ENCODE results near the gene PKP4.

The PKP4 gene

DNA sequence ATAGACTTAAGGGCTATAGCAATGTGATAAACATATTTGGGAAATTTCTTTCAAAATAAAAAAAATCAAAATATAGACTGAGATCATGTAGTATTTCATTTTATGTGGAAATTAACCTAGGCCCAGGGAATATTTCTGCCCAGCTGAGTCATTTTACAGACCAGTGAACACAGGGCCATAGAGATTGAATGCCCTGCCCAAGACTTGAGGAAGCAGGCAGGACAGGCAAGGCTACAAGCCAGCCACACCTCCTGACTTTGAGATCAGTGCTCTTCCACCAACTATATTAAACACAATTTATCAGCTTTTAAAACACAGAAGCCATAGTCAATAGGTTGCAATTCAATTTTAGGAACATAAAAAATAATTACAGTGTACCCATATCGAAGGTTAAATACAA is 13.1 kb upstream of the PKP4 start:
- Histone ChIP-seq H3K4me3 (ENCODE audit: insufficient read depth, low read depth, low read length, poor library complexity, severe bottlenecking) (no peak overlapping the region), H3K27ac (ENCODE audit: insufficient read depth, low read length, poor library complexity, severe bottlenecking) (no peak overlapping the region), H3K27me3 (replicated peaks; ENCODE audit: control insufficient read depth, insufficient read depth, low read length, poor library complexity, severe bottlenecking) (no peaks in the 10 kb centered on the region), H3K4me1 (ENCODE audit: control insufficient read depth, insufficient read depth, low read length, poor library complexity, severe bottlenecking) (no peaks in the 10 kb centered on the region), H3K36me3 (ENCODE audit: control insufficient read depth, insufficient read depth, low read length) (no peaks in the 10 kb centered on the region), H3K9me3 (ENCODE audit: control insufficient read depth, low read length) (no peaks in the 10 kb centered on the region)
- no peak for DNase-seq

DNA sequence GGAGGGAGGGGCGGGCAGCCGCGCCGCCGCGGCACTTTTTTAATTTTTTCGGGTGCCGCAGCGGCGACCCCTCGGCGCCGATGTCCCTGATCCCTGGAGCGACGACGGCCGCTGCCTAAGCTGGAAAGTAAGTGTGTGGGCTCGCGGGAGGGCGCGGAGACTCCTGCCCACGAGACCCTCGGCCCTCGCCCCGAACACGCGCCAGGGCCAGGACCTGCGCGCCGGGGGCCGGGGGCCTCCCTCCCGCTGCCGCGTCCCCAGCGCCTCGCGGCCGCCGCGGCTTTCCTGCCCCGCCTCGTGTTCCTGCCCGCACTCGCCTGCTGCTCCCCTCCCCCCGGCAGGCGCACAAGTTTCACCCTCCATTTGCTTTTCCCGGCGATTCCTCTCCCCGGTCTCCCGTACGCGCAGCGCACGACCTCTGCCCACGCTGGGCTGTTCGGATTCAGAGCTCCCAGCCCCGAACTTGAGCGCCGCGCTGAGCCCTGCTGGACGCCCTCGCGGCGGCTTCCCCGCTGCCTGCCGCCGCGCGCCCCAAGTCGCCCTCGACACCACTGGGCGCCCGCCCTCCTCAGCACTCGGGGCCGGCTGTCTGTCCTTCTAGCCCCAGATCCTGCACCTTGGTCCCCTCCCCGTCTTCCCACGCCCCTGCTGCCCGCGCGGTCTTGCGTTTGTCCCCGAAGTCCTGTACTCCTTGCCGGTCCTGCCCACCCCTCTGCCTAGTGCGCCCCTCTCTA is 507 bp downstream of the PKP4 start:
- H3K4me3 ChIP-seq (ENCODE audit: insufficient read depth, low read depth, low read length, poor library complexity, severe bottlenecking): peak overlapping the region; percentile 96
- DNase-seq: peak; percentile 31 to 40 (median 36)
- peaks cover 15% of the 10 kb centered on the region for H3K4me1 ChIP-seq (ENCODE audit: control insufficient read depth, insufficient read depth, low read length, poor library complexity, severe bottlenecking)

DNA sequence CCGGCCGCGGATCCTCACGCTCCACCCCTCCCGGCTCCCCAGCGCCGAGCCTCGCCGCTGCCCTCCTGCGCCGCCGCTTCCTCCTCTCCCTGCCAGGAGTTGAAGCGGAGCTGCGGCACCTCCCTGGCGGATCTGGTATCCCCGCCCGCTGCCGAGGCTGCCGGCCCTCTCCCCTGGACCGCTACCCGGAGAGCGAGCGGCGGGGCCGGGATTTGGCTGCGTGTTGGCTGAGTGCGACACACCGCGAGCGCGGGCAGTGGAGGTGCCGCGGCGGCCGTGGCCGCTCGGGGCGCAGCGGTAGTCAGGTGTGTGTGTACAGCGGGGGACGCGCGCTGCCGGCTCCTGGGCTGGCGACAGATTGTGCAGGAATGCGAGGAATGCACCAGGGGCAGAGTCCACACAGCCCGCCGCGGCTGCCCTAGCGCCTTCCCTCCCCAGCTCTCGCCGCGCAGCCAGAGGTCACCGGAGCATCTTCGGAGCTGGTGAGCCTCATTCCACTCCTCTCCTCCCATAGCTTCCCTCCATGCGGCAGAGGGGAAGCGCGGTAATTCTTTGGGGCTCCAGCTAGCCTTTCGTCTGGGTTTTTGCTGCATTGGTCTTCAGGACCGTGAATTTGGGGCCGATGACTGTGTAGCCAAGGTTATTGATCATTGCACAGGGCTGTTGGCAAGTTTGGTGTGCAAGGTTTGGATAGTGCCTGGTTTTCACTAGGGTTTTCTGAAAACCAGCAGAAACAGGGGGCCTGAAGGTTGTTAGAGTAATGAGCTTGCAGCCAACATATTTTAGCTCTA is 1.3 kb downstream of the PKP4 start:
- Histone ChIP-seq H3K27ac (ENCODE audit: insufficient read depth, low read length, poor library complexity, severe bottlenecking) (peak overlapping the region; percentile 77), H3K36me3 (ENCODE audit: control insufficient read depth, insufficient read depth, low read length) (no peaks in the 10 kb centered on the region), H3K4me3 (ENCODE audit: insufficient read depth, low read depth, low read length, poor library complexity, severe bottlenecking) (peak overlapping the region; percentile 96), H3K9me3 (ENCODE audit: control insufficient read depth, low read length) (no peaks in the 10 kb centered on the region), H3K4me1 (ENCODE audit: control insufficient read depth, insufficient read depth, low read length, poor library complexity, severe bottlenecking) (peaks cover 15% of the 10 kb centered on the region), H3K27me3 (replicated peaks; ENCODE audit: control insufficient read depth, insufficient read depth, low read length, poor library complexity, severe bottlenecking) (no peaks in the 10 kb centered on the region)
- DNase-seq: peak; percentile 34 to 49 (median 37)

More for the DNA sequence above, 507 bp downstream of the PKP4 start:
- Histone ChIP-seq H3K9me3 (ENCODE audit: control insufficient read depth, low read length) (no peaks in the 10 kb centered on the region), H3K27ac (ENCODE audit: insufficient read depth, low read length, poor library complexity, severe bottlenecking) (peak overlapping the region; percentile 77), H3K27me3 (replicated peaks; ENCODE audit: control insufficient read depth, insufficient read depth, low read length, poor library complexity, severe bottlenecking) (no peaks in the 10 kb centered on the region), H3K36me3 (ENCODE audit: control insufficient read depth, insufficient read depth, low read length) (no peaks in the 10 kb centered on the region)

DNA sequence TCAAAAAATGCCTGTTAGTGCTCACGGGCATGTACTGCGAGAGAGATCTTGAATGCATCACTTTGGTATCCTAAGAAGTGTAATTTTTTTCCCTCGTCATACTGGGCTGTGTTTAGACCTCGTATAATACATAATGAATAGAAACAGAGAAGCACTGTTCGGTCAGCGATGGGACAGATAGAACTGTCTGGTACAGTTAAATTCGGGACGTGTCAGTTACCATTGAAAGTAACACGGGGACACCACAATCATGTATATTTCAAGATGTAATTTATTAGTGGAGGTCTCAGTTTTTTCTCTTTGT is 1.8 kb downstream of the PKP4 start:
- peak overlapping the region; percentile 96 for H3K4me3 ChIP-seq (ENCODE audit: insufficient read depth, low read depth, low read length, poor library complexity, severe bottlenecking)
- no peaks in the 10 kb centered on the region for H3K9me3 ChIP-seq (ENCODE audit: control insufficient read depth, low read length)
- H3K27ac ChIP-seq (ENCODE audit: insufficient read depth, low read length, poor library complexity, severe bottlenecking): no peak overlapping the region
- no peaks in the 10 kb centered on the region for H3K27me3 ChIP-seq (replicated peaks; ENCODE audit: control insufficient read depth, insufficient read depth, low read length, poor library complexity, severe bottlenecking)
- H3K4me1 ChIP-seq (ENCODE audit: control insufficient read depth, insufficient read depth, low read length, poor library complexity, severe bottlenecking): peaks cover 15% of the 10 kb centered on the region
- H3K36me3 ChIP-seq (ENCODE audit: control insufficient read depth, insufficient read depth, low read length): no peaks in the 10 kb centered on the region
- no peak for DNase-seq

DNA sequence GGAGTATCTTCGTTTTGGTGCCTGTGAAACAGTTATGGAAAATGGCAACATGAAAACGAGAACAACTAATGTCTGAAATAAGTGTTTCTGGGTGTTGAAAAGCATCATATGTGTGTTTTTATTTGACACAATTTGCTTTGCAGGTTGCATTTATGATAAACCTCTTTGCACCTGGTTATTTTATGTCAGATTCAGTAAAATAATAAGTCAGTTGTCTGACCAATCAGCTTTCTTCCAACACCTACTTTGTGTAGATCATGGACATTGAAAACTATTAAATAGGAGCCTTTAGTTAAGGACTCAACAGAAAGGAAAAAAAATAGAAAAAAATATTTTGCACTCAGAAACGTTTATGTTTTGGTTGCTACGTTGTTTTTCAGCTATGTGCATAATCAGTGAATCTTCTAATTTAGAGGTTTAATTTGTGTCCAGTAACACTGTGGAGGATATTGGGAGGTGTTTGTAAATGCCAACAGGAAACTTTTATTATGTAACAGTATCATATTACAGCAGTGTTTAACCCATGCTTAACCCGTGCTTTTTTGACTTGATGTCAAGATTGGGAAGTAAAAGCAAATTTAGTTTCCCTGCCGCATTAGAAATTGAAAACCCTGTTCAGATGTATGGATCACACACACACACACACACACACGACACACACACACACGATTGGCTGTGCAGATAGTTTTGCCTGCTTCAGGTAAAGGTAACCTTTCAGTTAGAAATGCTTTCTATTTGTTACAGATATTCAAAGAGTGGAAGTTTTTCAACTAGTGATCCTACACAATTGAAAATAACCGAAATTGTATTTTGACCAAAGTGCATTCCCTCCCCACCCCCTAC is 2.6 kb downstream of the PKP4 start:
- no peak for DNase-seq
- no peaks in the 10 kb centered on the region for H3K27me3 ChIP-seq (replicated peaks; ENCODE audit: control insufficient read depth, insufficient read depth, low read length, poor library complexity, severe bottlenecking)
- no peaks in the 10 kb centered on the region for H3K36me3 ChIP-seq (ENCODE audit: control insufficient read depth, insufficient read depth, low read length)
- peaks cover 15% of the 10 kb centered on the region for H3K4me1 ChIP-seq (ENCODE audit: control insufficient read depth, insufficient read depth, low read length, poor library complexity, severe bottlenecking)
- H3K27ac ChIP-seq (ENCODE audit: insufficient read depth, low read length, poor library complexity, severe bottlenecking): no peak overlapping the region
- no peak overlapping the region for H3K4me3 ChIP-seq (ENCODE audit: insufficient read depth, low read depth, low read length, poor library complexity, severe bottlenecking)
- H3K9me3 ChIP-seq (ENCODE audit: control insufficient read depth, low read length): no peaks in the 10 kb centered on the region

DNA sequence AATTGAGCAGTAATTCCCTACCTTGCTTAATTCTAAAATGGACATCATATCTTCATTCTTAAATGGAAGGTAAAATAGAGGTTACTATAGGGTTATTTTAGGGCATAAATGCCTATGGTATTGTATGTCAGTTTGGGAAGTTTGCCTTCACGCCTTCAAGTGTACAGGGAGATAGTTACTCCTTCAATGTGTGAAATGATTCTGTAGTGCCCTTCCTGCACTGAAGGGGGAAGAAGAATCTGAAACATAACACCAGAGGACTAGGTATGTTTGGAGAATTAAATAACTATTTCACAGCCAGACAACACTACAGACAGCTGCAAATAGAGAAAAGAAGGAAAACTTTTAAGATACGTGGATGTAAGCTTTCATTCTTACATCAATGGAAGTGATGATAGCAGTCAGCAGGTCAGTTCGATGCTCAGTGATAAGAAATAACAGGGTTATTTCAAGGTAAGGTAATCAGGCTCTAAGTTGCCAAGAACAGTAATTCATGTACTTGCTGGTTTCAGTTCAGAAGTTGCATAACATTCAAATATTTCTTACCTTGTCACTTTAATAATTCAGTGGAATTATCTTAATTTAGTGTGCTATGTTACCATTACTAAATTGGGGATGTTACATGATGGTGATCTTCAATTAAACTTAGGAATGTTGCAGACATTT is 4.0 kb downstream of the PKP4 start:
- DNase-seq: no peak
- Histone ChIP-seq H3K27ac (ENCODE audit: insufficient read depth, low read length, poor library complexity, severe bottlenecking) (no peak overlapping the region), H3K36me3 (ENCODE audit: control insufficient read depth, insufficient read depth, low read length) (no peaks in the 10 kb centered on the region), H3K4me1 (ENCODE audit: control insufficient read depth, insufficient read depth, low read length, poor library complexity, severe bottlenecking) (peaks cover 15% of the 10 kb centered on the region), H3K4me3 (ENCODE audit: insufficient read depth, low read depth, low read length, poor library complexity, severe bottlenecking) (no peak overlapping the region), H3K27me3 (replicated peaks; ENCODE audit: control insufficient read depth, insufficient read depth, low read length, poor library complexity, severe bottlenecking) (no peaks in the 10 kb centered on the region), H3K9me3 (ENCODE audit: control insufficient read depth, low read length) (no peaks in the 10 kb centered on the region)

DNA sequence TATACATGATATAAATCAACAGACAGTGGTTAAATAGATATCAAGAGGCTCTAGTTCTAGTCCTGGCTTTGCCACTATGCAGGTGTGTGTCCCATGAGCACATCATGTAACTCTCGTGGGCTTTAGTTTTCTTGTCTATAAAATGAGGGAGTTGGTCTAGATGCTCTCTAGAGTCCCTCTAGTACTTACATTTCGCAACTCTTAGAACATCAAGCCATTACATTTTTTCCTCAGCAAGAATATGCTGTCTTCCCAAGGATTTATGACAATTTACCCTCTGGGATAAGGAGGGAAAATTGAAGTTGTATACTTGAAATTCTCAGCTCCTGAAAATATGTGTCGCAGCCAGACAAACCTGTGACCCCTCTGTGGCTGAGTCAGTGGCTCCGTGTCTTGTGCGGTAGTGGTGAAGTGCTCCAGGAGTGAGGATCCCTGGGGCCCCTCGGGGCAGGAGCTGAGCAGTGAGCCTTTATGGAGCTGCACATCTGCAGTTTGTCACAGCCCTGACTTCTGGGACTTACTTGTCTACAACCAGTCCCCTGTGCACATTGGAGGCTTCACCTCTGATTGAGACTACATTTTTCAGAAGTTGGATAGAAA is 6.8 kb downstream of the PKP4 start:
- DNase-seq: no peak
- peaks cover 3% of the 10 kb centered on the region for H3K4me1 ChIP-seq (ENCODE audit: control insufficient read depth, insufficient read depth, low read length, poor library complexity, severe bottlenecking)
- H3K4me3 ChIP-seq (ENCODE audit: insufficient read depth, low read depth, low read length, poor library complexity, severe bottlenecking): no peak overlapping the region
- H3K9me3 ChIP-seq (ENCODE audit: control insufficient read depth, low read length): no peaks in the 10 kb centered on the region
- no peak overlapping the region for H3K27ac ChIP-seq (ENCODE audit: insufficient read depth, low read length, poor library complexity, severe bottlenecking)
- no peaks in the 10 kb centered on the region for H3K36me3 ChIP-seq (ENCODE audit: control insufficient read depth, insufficient read depth, low read length)
- H3K27me3 ChIP-seq (replicated peaks; ENCODE audit: control insufficient read depth, insufficient read depth, low read length, poor library complexity, severe bottlenecking): no peaks in the 10 kb centered on the region

DNA sequence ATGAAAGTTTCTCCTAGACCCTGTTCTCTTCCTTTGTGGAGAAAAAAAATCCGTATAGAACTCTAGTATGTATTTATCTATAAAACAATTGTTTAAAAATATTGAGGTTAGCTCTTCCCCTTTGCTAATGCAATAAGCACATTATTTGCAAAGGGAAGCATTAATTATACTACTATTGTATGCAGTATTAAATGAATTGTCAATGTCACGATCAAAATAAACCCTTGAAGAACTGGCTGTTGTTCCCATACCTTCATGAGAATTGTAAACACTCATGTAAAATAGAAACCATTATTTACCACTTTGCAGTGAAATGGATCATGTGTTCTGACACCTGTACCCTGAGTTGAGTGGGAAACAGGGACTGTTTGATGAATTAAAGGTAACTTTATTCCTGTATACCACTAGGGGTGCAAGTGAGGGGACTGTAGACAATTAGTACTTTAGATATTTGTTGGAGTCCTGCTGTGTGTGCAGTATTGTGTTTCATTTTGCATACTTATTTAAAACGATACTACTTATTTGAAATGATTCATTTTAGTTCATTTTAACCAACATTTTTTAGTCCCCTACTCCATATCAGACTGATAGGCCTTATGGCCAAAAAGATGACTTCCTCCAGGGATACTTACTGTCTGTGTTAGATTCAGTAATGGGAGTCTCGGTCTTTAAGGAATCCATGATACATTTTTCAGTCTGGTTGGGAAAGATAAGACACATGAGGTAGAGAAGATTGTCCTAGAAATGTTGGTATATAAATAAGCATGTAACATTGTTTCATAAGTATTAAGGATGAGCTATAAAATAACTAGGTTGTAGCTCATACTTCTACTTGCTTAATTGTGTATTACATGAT is 7.9 kb downstream of the PKP4 start:
- Histone ChIP-seq H3K4me1 (ENCODE audit: control insufficient read depth, insufficient read depth, low read length, poor library complexity, severe bottlenecking) (peaks cover 1% of the 10 kb centered on the region), H3K36me3 (ENCODE audit: control insufficient read depth, insufficient read depth, low read length) (no peaks in the 10 kb centered on the region), H3K27me3 (replicated peaks; ENCODE audit: control insufficient read depth, insufficient read depth, low read length, poor library complexity, severe bottlenecking) (no peaks in the 10 kb centered on the region), H3K9me3 (ENCODE audit: control insufficient read depth, low read length) (no peaks in the 10 kb centered on the region), H3K27ac (ENCODE audit: insufficient read depth, low read length, poor library complexity, severe bottlenecking) (no peak overlapping the region), H3K4me3 (ENCODE audit: insufficient read depth, low read depth, low read length, poor library complexity, severe bottlenecking) (no peak overlapping the region)
- no peak for DNase-seq

DNA sequence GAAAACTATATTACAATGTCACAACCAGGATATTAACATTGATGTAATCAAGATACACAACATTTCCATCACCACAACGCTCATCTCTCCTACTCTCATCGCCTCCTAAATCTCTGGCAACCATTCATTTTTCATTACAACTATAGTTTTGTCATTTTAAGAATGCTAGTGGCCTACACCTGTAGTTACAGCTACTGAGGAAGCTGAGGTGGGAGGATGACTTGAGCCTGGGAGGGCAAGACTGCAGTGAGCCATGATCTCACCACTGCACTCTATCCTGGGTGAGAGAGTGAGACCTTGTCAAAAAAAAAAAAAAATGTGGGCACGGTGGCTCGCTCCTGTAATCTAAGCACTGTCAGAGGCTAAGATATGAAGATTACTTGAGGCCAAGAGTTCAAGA is 10.5 kb downstream of the PKP4 start:
- DNase-seq: no peak
- H3K36me3 ChIP-seq (ENCODE audit: control insufficient read depth, insufficient read depth, low read length): no peaks in the 10 kb centered on the region
- H3K9me3 ChIP-seq (ENCODE audit: control insufficient read depth, low read length): no peaks in the 10 kb centered on the region
- H3K4me3 ChIP-seq (ENCODE audit: insufficient read depth, low read depth, low read length, poor library complexity, severe bottlenecking): no peak overlapping the region
- H3K27me3 ChIP-seq (replicated peaks; ENCODE audit: control insufficient read depth, insufficient read depth, low read length, poor library complexity, severe bottlenecking): no peaks in the 10 kb centered on the region
- no peaks in the 10 kb centered on the region for H3K4me1 ChIP-seq (ENCODE audit: control insufficient read depth, insufficient read depth, low read length, poor library complexity, severe bottlenecking)
- H3K27ac ChIP-seq (ENCODE audit: insufficient read depth, low read length, poor library complexity, severe bottlenecking): no peak overlapping the region

All from effector memory CD4-positive, alpha-beta T cell (primary cell).